GM21529 (cell line): Measurements from ENCODE around the gene ASPG.

Source experiments
- ATAC-seq: cut with Tn5 transposase; IDR thresholded peaks from one replicate; pipeline ENCODE4 v1.9.1; 2021; ENCODE audit not compliant: unreplicated experiment

The ASPG gene

DNA sequence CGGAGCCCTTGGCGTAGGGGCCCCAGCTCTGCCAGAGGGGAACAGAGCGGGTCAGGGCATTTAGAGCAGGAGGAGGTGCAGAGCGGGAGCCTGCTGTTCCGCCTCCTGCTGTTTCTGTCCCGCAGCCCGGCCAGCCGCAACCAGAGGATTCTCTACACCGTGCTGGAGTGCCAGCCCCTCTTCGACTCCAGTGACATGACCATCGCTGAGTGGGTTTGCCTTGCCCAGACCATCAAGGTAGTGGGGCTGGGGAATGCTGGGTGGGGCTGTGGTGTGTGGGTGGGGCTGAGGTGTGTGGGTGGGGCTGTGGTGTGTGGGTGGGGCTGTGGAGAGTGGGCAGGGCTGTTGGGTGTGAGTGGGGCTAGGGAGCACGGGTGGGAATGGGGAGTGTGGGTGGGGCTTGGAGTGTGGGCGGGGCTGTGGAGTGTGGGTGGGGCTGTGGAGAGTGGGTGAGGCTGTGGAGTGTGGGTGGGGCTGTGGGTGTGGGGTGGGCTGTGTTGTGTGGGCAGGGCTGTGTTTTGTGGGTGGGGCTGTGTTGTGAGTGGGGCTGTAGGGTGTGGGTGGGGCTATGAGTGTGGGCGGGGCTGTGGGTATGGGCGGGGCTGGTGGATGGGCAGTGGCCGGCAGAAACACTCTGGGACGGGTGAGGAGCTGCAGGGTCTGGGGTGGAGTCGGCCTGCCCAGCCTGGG lies 8.0 kb downstream of the ASPG start:
- ATAC-seq: no peak

GRCh38 chr14:104094056-104094708 lies 8.7 kb downstream of the ASPG start:
- ATAC-seq: no peak

DNA sequence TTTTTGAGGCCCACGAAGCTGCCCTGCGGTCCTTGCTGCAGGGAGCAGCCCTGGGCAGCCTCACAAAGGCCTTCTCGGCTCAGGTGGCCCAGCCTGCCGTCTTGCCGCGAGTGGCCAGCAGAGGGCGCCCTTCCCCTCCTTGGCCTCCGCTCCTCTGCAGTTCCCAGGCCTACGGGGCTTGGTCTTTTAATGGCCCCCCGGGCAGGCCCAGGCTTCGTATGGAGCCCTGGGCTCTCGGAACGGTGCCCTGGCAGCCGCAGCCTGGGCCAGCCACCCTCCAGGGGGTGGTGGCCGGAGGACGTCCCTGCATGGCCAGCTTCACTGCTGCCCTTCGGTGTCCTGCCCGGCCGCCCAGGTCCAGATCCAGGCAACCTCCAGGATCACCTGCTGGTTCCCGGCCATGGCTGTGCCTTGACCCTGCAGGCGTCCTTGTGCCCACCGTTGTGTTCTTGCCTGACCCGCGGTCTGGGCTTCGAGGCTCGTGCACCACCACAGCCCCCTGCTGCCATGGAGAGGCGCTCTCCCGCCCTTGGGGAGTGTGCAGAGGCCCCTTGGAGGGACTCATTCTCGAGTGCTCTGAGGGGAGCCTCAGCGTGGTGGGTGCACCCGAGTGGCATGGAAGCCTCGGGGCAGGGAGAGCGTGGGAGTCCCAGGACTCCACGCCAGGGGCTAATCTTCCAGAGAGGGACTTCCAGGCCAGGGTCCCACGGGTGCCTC lies 9.4 kb downstream of the ASPG start:
- ATAC-seq: no peak

DNA sequence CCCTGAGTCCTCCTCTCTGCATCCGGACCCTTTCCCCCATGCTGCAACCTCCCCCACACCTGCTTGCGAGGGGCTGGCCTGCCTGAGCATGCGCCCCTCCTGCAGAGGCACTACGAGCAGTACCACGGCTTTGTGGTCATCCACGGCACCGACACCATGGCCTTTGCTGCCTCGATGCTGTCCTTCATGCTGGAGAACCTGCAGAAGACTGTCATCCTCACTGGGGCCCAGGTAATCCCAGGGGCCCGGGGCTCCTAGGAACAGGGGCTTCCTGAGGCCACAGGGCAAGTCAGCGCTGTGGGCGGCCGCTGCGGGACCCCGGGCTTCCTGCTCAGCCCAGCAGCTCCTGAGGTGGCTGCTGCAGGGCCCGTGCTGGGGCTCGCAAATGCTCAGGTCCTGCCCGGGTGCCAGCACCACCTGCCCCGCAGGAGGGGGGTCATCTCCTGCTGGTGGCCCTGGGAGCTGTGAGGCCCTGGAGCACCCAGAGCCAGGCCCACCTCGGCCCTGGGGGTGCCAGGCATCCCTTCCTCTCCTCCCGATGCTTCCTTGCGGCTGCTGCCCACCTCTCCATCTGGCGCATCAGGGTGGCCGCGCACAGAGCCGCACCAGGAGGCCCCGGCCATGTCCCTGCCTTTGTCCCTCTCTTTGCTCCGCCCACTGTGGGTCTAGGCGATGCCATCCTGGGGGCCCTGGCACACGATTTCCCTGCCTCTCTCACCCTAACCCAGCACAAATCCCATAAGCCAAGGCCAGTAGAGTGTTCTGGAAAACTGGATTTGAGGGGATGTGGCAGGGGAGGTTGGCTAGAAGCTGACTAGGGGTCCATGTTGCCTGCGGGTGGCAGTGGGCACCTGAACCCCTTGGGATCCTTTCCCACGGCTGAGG lies 10.2 kb downstream of the ASPG start:
- ATAC-seq: no peak

GRCh38 chr14:104096318-104096717 lies 10.8 kb downstream of the ASPG start:
- ATAC-seq: no peak

- no peak for ATAC-seq
These were observed 11.5 kb downstream of the ASPG start for GRCh38 chr14:104096751-104097700.

DNA sequence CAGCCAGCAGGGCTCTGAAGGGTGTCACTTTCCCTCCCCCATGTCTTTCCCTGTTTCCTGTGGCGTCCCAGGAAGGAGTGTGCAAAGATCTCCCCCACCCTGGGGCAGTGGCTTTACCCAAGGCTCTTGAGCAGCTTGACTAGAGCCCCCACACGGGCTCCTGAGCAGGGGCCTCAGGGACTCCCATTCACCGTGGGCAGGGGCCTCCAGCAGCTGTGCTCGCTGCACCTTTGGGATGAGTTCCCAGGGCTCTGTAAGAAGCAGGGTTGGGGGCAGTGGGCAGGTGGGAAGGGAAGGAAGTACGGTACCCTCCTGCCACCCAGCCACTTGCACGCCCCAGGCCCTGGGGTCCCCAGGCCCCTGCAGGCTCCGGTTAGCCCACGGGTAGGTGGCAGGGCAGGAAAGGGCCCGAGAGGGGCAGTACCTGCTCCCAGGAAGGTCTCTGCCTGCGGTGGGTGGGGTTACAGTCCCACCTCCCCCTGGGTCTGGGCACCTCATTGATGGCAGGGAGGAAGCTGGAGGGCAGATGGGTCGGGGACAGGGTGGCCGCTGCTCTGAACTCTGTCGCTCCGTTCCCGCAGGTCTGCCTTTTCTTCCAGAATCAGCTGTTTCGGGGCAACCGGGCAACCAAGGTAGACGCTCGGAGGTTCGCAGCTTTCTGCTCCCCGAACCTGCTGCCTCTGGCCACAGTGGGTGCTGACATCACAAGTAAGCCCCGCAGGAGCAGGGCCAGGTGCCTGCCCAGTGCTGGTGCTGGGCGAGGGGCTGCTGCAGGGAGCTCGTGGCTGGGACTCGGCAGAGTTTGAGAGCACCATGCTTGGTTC lies 13.0 kb downstream of the ASPG start:
- no peak for ATAC-seq

- no peak for ATAC-seq
These were observed 13.9 kb downstream of the ASPG start for GRCh38 chr14:104099096-104100041.

- no peak for ATAC-seq
These were observed 14.9 kb downstream of the ASPG start for GRCh38 chr14:104100171-104101085.

DNA sequence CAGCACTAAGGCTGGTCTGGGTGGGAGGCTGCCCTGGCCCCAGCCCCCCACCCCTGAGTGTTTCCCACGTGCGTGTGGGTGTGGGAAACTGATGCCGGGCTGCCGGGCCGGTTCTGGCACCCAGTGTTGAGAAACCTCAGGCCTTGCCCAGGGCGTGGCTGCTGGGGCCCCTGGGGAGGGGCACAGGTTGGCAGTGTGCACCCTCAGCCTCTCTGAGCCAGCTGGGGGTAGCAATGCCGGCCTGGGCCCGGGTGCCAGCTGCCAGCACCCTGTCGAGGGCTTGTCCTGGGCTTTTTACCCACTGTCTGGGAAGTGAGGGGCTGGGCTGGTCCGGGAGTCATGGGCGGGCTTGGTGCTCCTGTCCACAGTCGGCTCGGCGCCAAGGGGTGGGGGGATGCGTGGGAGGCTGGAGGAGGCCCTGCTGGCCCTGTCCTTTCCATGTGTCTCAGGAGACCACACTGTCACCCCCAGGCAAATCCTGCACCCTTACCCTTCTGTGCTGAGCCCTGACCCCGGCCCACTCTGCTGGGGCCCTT lies 15.7 kb downstream of the ASPG start:
- ATAC-seq: no peak

DNA sequence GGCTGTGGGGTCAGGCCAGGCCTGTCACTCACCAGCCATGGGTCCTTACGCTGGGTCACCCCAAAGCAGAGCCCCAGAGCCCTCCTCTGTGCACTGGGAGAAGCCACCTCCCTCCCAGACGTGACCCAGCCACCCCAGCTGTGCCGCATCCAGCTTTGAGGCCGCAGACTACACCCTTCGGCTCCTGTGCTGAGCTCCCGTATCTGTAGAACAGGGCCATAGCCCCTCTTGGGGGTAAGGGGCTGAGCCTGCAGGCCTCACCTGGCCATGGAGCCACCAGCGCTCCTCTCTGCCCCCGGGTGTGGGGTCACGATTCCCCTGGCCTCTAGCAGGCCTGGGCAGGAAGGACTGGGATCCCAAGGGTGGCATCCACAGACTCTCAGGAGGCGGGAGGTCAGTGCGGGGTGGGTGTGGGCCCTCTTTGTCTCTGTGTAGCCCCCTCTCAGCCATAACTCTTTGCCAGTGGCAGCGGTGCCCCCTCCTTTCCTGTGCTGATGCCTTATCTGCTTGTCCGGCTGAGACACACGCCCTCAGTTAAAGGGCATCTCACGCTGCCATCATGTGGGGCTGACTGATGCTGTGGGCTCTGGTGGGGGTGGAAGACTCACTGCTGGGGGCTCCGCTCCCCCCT lies 16.3 kb downstream of the ASPG start:
- ATAC-seq: no peak

DNA sequence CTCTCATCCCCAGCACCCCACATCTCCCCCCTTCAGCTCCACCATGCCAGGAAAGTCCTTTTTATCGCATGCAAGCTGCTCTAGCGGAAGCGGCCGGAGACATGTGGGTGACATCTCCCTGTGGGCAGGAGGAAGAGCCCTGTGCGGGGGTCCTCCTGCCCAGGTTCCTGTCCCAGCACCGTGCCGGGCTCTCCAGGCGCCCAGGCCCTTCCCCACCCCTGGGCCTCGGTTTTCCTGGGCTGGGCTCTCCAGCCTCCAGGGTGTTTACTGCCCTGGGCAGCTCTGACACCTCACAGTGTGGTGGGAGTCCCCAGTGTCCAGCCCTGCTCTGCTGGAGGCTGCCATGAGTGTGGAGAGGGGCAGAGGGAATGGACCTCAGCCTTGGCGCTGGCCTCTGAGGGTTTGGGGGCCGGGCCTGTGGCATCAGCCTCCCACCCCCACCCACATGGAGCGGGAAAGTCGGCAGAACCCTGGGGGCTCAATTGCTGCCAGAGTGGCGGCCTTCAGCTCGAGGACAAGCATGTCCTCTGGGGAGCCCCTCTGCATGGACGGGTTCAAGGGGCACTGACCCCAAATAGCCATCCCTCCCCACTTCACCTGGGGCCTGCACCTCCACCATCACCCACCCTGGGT lies 16.9 kb downstream of the ASPG start:
- ATAC-seq: no peak

DNA sequence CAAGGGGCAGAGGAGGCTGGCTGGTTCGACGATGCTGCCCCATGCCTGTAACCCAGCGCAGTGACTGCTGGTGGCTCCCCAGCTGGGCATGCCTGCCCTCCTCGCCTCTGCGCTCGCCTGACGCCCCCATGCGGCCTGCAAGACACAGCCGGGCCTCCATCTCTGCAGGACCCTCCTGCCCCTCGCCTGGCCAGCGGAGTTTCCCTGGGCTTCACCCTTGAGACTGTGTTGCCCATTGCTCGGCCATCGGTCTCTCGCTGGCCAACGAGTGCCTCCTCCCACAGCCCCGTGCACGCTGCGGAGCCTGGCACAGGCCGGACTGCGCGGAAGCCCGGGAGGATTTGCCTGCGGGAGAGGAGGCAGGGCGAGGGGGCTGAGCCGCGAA lies 17.6 kb downstream of the ASPG start:
- no peak for ATAC-seq

- ATAC-seq: no peak
These were observed 18.1 kb downstream of the ASPG start for GRCh38 chr14:104103446-104104075.

DNA sequence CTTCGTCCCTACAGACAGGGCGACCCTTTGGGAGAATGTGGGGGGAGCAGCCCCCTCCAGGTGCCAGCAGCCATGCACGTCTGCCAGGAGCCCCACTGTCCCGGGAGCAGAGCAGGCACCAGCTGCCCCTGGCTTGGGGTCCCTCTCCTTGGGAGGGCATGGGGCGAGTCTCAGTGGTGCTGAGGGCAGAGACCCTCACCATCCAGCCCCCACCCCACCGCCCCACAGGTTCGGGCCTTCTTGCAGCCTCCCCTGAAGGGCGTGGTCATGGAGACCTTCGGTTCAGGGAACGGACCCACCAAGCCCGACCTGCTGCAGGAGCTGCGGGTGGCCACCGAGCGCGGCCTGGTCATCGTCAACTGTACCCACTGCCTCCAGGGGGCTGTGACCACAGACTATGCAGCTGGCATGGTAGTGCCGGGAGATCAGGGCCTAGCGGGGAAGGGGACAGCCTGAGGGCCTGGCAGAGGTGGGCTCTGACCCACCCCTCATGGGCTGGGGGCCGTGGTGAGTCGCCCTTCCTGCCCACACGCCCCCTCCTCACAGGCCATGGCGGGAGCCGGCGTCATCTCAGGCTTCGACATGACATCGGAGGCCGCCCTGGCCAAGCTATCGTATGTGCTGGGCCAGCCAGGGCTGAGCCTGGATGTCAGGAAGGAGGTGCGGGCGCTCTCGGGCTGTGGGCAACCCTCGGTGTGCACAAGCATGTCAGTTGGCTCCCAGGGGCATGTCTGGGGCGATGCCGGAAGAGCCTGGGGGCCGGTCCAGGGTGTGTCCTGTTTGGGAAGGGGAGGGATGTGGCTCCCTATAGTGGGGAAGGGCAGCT lies 18.8 kb downstream of the ASPG start:
- no peak for ATAC-seq
